ENCODE measurements around the gene DYSF.
"Not testable (repeated sequence)": the region's sequence is repeated elsewhere in the genome, so short reads cannot be mapped to it uniquely, and the experiment has no call there.

Gene DYSF

GRCh38 chr2:71619230-71619741, 165.9 kb downstream of the DYSF start:
- no peak for DNase-seq

GRCh38 chr2:71620116-71620515, 166.8 kb downstream of the DYSF start:
- DNase-seq = no peak

DNA sequence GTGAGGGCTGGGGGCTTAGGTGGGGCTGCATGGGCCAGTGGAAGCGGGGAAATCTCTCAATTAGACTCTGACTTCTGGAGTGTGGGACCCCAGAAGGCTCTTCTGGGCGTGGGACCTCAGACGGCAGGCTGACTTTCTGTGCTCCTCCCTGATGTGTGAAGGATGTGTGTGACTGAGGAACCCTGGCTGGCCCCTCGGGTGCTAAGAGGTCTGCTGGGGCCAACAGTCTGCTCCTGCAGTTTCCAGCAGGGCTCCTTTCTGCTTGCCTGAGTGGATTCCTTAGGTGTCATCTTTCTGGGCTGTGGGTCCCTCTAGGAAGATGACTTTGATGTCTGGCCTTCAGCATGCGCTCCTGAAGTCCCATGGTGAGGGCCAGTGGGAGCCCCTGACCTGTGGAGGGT, 167.5 kb downstream of the DYSF start:
- no peak for DNase-seq

DNA sequence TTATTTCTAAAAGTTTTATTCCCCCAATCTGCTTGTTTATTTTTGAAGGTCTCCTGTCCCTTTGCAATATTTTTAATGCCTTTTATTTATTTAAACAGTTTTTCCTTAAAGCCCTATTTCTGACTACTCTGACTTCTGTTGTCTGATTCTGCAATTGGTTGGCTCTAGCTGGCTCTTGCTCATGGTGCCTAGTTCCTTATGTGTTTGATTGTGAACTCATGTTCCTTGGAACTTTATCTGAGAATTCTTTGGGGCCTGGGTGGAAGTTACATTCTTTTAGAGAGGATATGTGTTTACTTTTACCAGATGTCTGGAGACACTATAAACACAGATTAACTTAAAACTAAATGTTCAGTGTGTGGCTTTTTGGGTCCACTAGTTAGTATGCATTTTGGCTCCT, 175.9 kb downstream of the DYSF start:
- no peak for DNase-seq

DNA sequence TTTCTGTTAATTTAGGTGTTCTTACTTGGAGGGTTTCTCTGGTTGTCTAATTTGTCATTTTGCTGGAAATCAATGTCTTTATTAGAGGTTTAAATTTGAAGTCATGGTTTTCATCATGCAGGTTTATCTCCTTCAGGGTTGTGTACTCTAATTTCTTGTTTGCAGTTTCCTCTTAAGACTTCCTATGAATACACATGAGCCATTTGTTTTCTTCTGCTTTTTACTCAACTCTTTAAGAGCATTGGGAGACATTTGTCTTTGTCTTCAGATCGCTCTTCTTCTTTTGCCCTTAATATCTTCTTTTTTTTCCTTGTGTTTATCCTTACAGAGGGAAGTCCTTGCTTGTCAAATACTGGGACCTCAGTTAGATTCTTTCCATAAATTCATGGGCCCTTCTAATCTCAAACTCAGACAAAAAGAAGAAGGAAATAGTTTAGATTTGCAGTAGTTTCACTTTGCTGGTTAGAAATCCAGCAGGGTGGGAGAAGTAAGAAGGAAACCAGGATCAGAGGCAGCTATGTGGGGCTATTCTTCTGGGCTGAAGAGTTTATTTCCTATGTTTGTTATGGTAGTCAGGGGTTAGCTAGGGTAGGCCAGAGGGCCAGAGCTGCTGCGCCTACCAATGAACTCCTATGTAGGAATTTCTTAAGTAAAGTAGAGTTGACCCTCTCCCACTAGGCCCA, 176.6 kb downstream of the DYSF start:
- no peak for DNase-seq

DNA sequence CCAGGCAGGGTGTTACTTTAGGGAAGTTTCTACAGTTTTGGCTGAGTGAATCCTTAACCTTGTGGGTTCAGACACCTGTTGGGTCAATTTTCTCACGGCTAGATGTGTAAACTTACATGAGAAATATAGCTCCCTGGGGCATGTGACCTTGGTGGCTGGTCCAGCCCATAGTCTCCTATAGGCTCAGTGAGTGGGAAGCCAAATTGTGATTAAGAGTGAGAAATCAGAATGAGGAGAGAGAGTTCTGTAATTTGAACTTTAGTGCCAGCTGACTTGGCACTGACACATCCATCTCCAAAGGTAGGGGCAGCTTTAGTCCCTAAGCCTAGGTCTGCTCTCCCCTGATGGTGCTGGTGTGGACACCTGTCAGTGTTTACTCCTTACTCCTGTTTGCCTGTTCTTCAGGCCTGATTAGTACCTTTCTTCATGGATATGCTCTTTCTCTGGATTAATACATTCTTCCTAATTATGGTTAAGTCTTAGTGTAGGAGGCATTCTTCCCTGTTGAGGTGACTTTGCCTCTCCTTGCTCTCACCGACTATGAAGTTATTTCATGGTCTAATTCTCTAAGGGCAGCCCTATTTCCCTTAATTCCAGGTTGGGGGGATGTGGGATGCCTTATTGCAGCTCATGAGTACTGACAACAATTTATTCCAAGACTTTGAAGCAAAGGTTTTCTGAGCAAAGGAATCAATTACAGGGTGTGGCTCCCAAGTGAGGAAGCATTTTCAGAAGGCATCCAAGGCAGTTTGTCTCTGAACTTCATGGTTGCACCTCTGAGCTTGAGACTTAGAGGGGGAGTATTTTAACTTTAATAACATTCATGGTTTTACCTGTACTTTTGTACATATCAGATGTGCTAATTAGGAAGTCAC, 177.3 kb downstream of the DYSF start:
- DNase-seq = no peak

- no peak for DNase-seq
Observed at GRCh38 chr2:71631411-71631931, 178.1 kb downstream of the DYSF start.

GRCh38 chr2:71633086-71633485, 179.7 kb downstream of the DYSF start:
- no peak for DNase-seq

DNA sequence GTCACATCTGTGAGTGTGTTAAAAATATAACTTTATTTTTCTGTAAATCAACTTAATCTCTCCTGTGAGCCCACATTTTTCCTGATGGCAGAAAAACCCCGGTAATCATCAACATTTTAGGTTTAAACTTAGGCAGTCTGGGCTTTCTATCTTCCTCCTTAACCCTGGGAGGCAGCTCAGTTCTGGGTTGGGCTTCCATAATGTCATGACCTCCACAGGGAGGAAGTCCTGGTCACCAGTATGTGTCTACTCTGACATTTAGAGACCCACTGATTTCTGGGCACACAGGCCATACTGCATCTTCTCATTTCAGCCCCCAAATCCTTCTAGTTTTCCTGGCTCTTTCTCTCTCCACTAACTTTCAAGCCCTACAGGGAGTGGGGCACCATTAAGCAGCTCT, 181.2 kb downstream of the DYSF start:
- no peak for DNase-seq

GRCh38 chr2:71635798-71636197, 182.4 kb downstream of the DYSF start:
- DNase-seq = no peak

DNA sequence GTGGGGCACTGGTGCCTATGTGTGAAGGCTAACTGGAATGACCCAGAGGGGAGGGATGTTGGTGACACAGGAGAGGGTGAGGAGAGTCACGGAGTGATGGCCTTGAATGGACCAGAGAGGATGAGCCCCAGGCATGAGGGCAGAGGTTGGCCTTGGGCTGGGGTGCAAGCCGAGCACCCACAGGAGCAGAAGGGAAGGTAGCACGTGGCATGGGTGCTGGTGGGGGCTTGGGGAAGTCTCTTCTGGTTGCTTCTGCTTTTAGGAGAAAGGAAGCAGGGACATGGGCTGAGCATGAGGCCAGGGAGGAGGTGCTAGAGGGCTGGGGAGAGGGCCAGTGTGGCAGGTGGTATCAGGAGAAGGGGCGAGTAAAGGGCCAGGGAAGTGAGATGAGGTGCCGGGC, 183.8 kb downstream of the DYSF start:
- no peak for DNase-seq

DNA sequence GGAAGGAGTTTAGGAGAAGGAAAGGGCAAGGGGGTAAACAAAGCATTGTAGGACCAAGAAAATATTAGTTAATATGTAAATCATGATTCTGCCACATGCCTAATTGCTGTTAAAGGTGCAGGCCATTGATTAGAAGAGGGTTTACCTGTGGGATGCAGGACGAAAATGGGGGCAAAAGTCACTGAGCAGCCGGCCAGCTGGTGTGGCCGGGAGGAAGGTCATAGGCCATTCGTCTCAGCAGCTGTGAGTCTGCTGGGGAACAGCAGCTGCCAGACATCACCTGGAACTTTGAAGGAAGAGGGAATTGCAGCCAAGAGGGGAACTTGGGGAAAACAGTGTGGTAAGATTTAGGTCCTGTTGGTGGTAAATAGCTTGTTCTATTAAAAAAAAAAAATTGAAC, 184.4 kb downstream of the DYSF start:
- no peak for DNase-seq

DNA sequence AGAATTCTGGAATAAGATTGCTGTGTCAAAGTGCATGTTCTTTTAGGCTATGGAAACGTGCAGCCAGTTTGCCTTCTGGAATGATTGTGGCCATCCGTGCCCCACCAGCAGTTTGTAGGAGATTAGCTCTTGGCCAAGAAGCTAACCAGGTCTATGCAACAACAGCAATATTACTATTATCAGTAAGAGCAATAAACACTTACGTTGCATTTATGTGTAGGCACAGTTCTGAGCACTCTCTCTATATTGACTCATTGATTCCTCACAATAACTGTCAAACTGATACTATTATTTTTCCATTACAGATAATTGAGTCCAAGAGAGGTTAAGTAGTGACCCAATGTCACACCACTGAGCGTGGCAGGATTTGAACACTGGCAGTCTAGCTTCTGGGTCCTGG, 186.4 kb downstream of the DYSF start:
- no peak for DNase-seq

DNA sequence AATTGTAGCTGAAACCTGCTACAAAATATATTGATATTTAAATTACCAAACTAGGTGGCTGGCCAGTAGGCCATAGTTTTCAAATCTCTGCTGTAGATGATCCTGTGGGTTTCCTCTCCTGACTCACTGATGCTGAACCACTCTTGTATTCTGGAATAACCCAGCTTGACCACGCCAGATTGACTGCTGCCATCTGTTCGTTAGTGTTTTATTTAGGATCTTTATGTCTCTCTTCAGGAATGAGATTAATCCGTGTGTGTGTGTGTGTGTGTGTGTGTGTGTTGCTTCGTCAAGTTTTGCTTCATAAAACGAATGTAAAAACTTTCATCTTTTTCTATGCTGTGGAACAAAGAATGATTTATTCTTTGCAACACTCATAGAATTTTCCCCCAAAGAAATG, 187.1 kb downstream of the DYSF start:
- no peak for DNase-seq

GRCh38 chr2:71643674-71644357, 190.5 kb downstream of the DYSF start:
- no peak for DNase-seq

DNA sequence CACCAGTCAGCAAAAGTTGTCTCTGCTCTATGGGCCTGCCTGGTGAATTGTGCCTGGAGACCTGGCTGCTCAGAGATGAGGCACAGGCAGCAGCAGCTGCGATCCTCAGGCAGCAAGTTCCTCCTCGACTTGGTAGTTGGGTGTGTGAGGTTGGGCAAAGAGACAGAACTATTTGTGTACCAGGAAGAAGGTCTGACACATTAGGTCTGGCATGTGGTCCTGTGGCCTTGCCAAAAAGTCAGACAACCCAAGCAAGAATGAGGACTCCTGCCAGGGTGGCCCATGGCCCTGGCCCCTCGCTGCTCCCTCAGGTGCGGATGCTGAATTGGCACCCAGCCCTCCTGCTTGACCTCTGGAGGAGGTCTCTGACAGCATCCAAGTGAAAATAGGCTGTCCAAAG, 192.7 kb downstream of the DYSF start:
- no peak for DNase-seq

DNA sequence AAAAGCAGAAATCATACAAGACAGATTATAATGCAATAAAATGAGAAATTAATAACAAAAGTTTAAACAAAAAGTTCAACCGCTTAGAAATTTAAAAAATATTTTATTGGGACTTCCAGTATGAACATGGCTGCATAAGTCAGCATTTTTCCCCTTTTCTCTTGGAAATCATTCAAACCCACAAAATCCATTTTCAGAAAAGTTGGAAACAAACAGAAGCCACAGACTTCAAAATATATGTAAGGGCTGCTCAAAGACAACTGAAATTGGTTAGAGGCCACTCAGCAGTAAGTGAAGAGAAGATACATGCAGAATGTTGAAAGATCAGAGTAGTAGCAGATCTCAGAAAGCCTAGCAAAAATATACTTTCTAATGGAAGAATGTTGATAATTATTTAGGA, 194.0 kb downstream of the DYSF start:
- no peak for DNase-seq

GRCh38 chr2:71655498-71655897, 202.1 kb downstream of the DYSF start:
- DNase-seq = no peak

- not testable (repeated sequence) for DNase-seq
Observed at GRCh38 chr2:71658256-71658655, 204.9 kb downstream of the DYSF start.

GRCh38 chr2:71658771-71659170, 205.4 kb downstream of the DYSF start:
- DNase-seq = no peak

GRCh38 chr2:71659868-71660518, 206.6 kb downstream of the DYSF start:
- DNase-seq = no peak

GRCh38 chr2:71661782-71662181, 208.4 kb downstream of the DYSF start:
- DNase-seq = no peak
